Smooth muscle cell (in vitro differentiated cells): ENCODE results near the gene FXYD6. TPM values are rescaled to one million over a fixed set of nuclear protein-coding genes. Genes with fewer than 3 reads are reported as not detected.

ENCODE experiments used
- DNase-seq: peaks from one replicate; lab custom pipeline; 2025; ENCODE audit not compliant: unreplicated experiment; lab: John Stamatoyannopoulos, UW
- H2AFZ ChIP-seq: fragments of 200-600 bp; sonication (generic); 2 replicates; pipeline ENCODE4 v1.6.0; 2016; ENCODE audit warnings: antibody characterized with exemption, low read depth, mild to moderate bottlenecking
- H3F3A ChIP-seq: fragments of 200-600 bp; sonication (generic); 2 replicates; pipeline ENCODE4 v1.6.0; 2017; ENCODE audit warnings: antibody characterized with exemption, low read depth
- H3K27ac ChIP-seq: fragments of 200-600 bp; sonication (generic); 2 replicates; pipeline ENCODE4 v1.5.1; 2016; ENCODE audit warnings: low read depth, mild to moderate bottlenecking
- H3K27me3 ChIP-seq: fragments of 200-600 bp; sonication (generic); 2 replicates; pipeline ENCODE4 v1.6.1; 2016; ENCODE audit warnings: low read depth, mild to moderate bottlenecking
- H3K36me3 ChIP-seq: fragments of 200-600 bp; sonication (generic); 2 replicates; pipeline ENCODE4 v1.5.1; 2016; ENCODE audit warnings: low read depth
- H3K4me1 ChIP-seq: fragments of 200-600 bp; sonication (generic); 2 replicates; pipeline ENCODE4 v1.5.1; 2016; ENCODE audit warnings: low read depth
- H3K4me2 ChIP-seq: fragments of 200-600 bp; sonication (generic); 2 replicates; pipeline ENCODE4 v1.6.0; 2016; ENCODE audit warnings: mild to moderate bottlenecking
- H3K4me3 ChIP-seq: fragments of 200-600 bp; sonication (generic); 2 replicates; pipeline ENCODE4 v1.5.1; 2016; ENCODE audit warnings: mild to moderate bottlenecking
- H3K79me2 ChIP-seq: fragments of 200-600 bp; sonication (generic); 2 replicates; pipeline ENCODE4 v1.6.0; 2016; ENCODE audit warnings: low read depth, mild to moderate bottlenecking
- H3K9ac ChIP-seq: fragments of 200-600 bp; sonication (generic); 2 replicates; pipeline ENCODE4 v1.6.0; 2016; ENCODE audit warnings: low read depth
- H3K9me3 ChIP-seq: fragments of 200-600 bp; sonication (generic); replicated peaks from 2 replicates; pipeline ENCODE4 v1.5.1; 2016; ENCODE audit warnings: low read depth
- H4K20me1 ChIP-seq: fragments of 200-600 bp; sonication (generic); 2 replicates; pipeline ENCODE4 v1.6.0; 2016; ENCODE audit warnings: low read depth
- CTCF ChIP-seq: fragments of 200-600 bp; sonication (generic); IDR thresholded peaks from 2 replicates; pipeline ENCODE4 v1.5.1; 2017; ENCODE audit warnings: borderline replicate concordance, mild to moderate bottlenecking, antibody characterized with exemption; ENCODE audit not compliant: insufficient read depth, poor library complexity, severe bottlenecking
- WGBS: methylation state at CpG from one replicate; pipeline ENCODE4 v1.1.7; 2016; ENCODE audit warnings: low lambda C conversion rate; 5-methylcytosine and 5-hydroxymethylcytosine counted together
- polyA plus RNA-seq: library from polyadenylated mRNA; unstranded; fragments of >200 nt; fragmentation: Nextera tagmentation; extraction: Ambion mirVana; gene quantifications from 2 replicates; pipeline ENCODE4 v1.2.1, GENCODE V29; 2016
- total RNA-seq: library from RNA; depleted of rRNA; stranded (reverse); fragments of >200 nt; gene quantifications from 2 replicates; pipeline ENCODE4 v1.2.3, GENCODE V29; 2014

Gene FXYD6
- total and polyA plus RNA-seq, 2 experiments from 2014 or later, result 27.7 to 84.5 TPM

GRCh38 chr11:117831661-117832415, 44.6 kb downstream of the FXYD6 start:
- Histone ChIP-seq H3K27me3 (no peaks in the 10 kb centered on the region), H3K4me3 (no peak overlapping the region), H3F3A (no peaks in the 10 kb centered on the region), H3K4me1 (peaks cover 3% of the 10 kb centered on the region), H3K27ac (no peak overlapping the region), H3K4me2 (no peak overlapping the region), H3K36me3 (no peaks in the 10 kb centered on the region), H3K9ac (no peak overlapping the region), H4K20me1 (no peaks in the 10 kb centered on the region), H3K9me3 (no peaks in the 10 kb centered on the region), H2AFZ (no peak overlapping the region), H3K79me2 (no peaks in the 10 kb centered on the region)
- 93% methylated on average over 7 of the region's 7 CpGs for WGBS
- TF ChIP-seq CTCF, result no peak
- DNase-seq, result no peak

- no peak for DNase-seq
- H3F3A ChIP-seq, result no peaks in the 10 kb centered on the region
- H3K4me2 ChIP-seq, result no peak overlapping the region
- no peaks in the 10 kb centered on the region for H4K20me1 ChIP-seq
- no peak overlapping the region for H3K9ac ChIP-seq
- H3K79me2 ChIP-seq, result no peaks in the 10 kb centered on the region
- no peak overlapping the region for H3K4me3 ChIP-seq
- H2AFZ ChIP-seq, result no peak overlapping the region
- H3K27ac ChIP-seq, result no peak overlapping the region
- WGBS, result 88% methylated on average over 6 of the region's 6 CpGs
- H3K9me3 ChIP-seq, result no peaks in the 10 kb centered on the region
- TF ChIP-seq CTCF, result no peak
- H3K4me1 ChIP-seq, result peaks cover 3% of the 10 kb centered on the region
- H3K27me3 ChIP-seq, result no peaks in the 10 kb centered on the region
- H3K36me3 ChIP-seq, result no peaks in the 10 kb centered on the region
Observed at GRCh38 chr11:117830674-117831351, 45.6 kb downstream of the FXYD6 start.

GRCh38 chr11:117830072-117830471, 46.4 kb downstream of the FXYD6 start:
- Histone ChIP-seq H3F3A (no peaks in the 10 kb centered on the region), H3K4me1 (peaks cover 3% of the 10 kb centered on the region), H3K79me2 (no peaks in the 10 kb centered on the region), H3K27me3 (no peaks in the 10 kb centered on the region), H3K9me3 (no peaks in the 10 kb centered on the region), H3K27ac (no peak overlapping the region), H3K36me3 (no peaks in the 10 kb centered on the region), H4K20me1 (no peaks in the 10 kb centered on the region), H3K9ac (no peak overlapping the region), H2AFZ (no peak overlapping the region), H3K4me3 (no peak overlapping the region), H3K4me2 (no peak overlapping the region)
- WGBS, result 95% methylated on average over 14 of the region's 14 CpGs
- no peak for DNase-seq
- TF ChIP-seq CTCF, result no peak

DNA sequence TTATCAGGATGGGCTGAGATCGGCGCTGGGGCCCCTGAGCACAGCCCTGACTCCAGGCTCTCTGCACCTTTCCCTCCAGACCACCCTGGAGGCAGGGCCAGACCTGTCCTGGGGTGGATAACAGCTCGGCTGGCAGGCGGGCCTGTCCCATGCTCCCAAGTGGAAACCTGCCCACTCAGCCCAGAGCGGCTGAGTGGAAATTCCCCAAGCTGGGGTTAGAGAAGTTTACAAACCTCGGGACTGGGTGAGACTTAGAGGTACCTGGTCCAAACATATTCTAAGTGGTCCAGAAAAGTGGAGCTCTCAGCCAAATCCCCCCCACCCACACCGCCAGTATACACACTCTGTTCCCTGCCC, 47.1 kb downstream of the FXYD6 start:
- no peak for DNase-seq
- H3K79me2 ChIP-seq, result no peaks in the 10 kb centered on the region
- no peaks in the 10 kb centered on the region for H3F3A ChIP-seq
- no peak overlapping the region for H2AFZ ChIP-seq
- H3K4me3 ChIP-seq, result no peak overlapping the region
- peak overlapping the region; percentile 64 for H3K9ac ChIP-seq
- H3K27ac ChIP-seq, result peak overlapping the region; percentile 69
- peak overlapping the region; percentile 54 for H3K4me2 ChIP-seq
- H3K27me3 ChIP-seq, result no peaks in the 10 kb centered on the region
- H3K36me3 ChIP-seq, result no peaks in the 10 kb centered on the region
- H4K20me1 ChIP-seq, result no peaks in the 10 kb centered on the region
- H3K4me1 ChIP-seq, result peaks cover 3% of the 10 kb centered on the region
- WGBS, result 59% methylated on average over 7 of the region's 7 CpGs
- no peaks in the 10 kb centered on the region for H3K9me3 ChIP-seq
- TF ChIP-seq CTCF, result no peak
